ENCODE data around the gene AGPAT3.

- TF ChIP-seq POLR2A (IDR thresholded peaks at IDR 0.05; ENCODE audit: low read length) (no peak), GATA1 (IDR thresholded peaks at IDR 0.05; ENCODE audit: low read depth, low read length) (no peak)
Measured at GRCh38 chr21:43992121-43992520, 127.1 kb downstream of the AGPAT3 start.
